ENCODE results near the gene SLC43A3. TPM values are rescaled to one million over a fixed set of nuclear protein-coding genes. Genes with fewer than 3 reads are reported as not detected.

SLC43A3 gene
- total RNA-seq, 2 experiments from 2014 or later = 41.3 to 62.1 TPM

DNA sequence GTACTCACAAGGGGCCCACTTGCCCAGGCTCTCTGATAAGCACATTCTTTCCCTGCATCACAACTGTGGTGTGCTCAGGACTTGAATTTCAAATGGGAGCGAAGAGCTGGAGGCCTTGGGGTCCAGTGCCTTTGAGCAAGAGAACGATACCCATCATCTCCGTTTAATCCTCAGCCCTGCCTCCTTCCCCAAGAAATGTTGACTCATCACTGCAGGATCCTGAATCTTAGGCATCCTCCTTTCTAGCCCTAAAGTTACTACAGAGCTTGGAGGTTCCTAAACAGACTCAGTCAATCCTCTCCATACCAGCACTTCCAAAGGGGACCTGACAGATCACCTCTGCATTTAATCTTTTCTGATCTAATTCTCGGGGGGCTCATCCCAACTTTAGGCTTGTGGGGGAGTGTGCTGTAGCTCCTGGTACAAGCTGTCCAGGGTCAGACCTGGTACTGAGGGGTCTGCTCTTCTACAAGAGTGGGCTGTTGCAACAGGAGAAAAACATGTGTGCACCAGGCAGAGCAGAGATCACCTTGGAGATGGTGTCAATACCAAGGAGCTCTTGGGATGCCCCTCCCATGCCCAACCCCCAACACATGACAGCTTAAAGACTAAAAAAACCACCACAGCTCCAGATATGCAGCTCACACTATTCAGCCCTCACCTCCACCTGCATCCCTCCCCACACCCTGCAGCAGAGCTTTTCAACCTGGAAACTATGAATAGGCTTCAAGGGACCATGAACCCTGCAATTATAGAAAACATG, 32.5 kb downstream of the SLC43A3 start:
- intact Hi-C loops (cut with micrococcal nuclease; ENCODE audit: unreplicated experiment) = no loop called here
- H3K9me2 ChIP-seq (ENCODE audit: insufficient read depth, low read length) = no peaks in the 10 kb centered on the region
- no peak for DNase-seq (ENCODE audit: low spot score)
- H3K79me2 ChIP-seq (ENCODE audit: insufficient read depth, low read depth, low read length) = no peaks in the 10 kb centered on the region
- no peak overlapping the region for H3K27ac ChIP-seq (ENCODE audit: low read depth, low read length, poor library complexity, severe bottlenecking)
- no peak overlapping the region for H3K4me2 ChIP-seq (ENCODE audit: low read length)
- no peaks in the 10 kb centered on the region for H3K4me1 ChIP-seq (ENCODE audit: insufficient read depth, low read length, poor library complexity, severe bottlenecking)
- no peak for TF ChIP-seq EZH2phosphoT487 (IDR thresholded peaks at IDR 0.05; ENCODE audit: borderline replicate concordance, low read depth, low read length)
- TF ChIP-seq, protein P1, sequence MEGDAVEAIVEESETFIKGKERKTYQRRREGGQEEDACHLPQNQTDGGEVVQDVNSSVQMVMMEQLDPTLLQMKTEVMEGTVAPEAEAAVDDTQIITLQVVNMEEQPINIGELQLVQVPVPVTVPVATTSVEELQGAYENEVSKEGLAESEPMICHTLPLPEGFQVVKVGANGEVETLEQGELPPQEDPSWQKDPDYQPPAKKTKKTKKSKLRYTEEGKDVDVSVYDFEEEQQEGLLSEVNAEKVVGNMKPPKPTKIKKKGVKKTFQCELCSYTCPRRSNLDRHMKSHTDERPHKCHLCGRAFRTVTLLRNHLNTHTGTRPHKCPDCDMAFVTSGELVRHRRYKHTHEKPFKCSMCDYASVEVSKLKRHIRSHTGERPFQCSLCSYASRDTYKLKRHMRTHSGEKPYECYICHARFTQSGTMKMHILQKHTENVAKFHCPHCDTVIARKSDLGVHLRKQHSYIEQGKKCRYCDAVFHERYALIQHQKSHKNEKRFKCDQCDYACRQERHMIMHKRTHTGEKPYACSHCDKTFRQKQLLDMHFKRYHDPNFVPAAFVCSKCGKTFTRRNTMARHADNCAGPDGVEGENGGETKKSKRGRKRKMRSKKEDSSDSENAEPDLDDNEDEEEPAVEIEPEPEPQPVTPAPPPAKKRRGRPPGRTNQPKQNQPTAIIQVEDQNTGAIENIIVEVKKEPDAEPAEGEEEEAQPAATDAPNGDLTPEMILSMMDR (conservative IDR thresholded peaks at IDR 0.05; ENCODE audit: low read length) = no peak
- ChIA-PET POLR2A (interaction anchor here (1.1 kb wide), 1 partner anchor 33 kb away, joined by 4 read pairs; no protein-coding TSS in a partner anchor), CTCF (ENCODE audit: unreplicated experiment) (no interaction called here)
- no peaks in the 10 kb centered on the region for H4K20me1 ChIP-seq (ENCODE audit: insufficient read depth, low read length)
- H3K36me3 ChIP-seq (ENCODE audit: insufficient read depth, low read length) = no peaks in the 10 kb centered on the region
- no peak overlapping the region for H3K4me3 ChIP-seq (ENCODE audit: low read depth, low read length, poor library complexity, severe bottlenecking)
- no peaks in the 10 kb centered on the region for H3K9me3 ChIP-seq (ENCODE audit: low read length)
- no peak overlapping the region for H2AFZ ChIP-seq (ENCODE audit: low read length)
- BruUV-seq (replicated peaks) = no TSS peak

DNA sequence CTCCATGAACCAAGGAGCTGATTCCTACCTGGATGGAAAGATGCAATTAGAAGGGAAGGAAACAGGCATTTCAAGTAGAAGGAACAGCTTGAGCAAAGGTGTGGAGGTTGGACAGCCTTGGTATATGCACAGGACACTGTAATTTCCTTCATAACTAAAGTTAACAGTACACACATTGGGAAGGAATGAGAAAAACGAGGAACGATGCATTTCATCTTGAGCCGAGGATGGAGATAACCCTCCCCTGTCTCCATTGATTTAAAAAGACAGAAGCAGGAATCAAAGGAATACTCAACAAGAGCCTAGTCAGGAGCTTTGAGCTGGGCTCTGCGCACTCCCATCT, 34.2 kb downstream of the SLC43A3 start:
- Histone ChIP-seq H2AFZ (ENCODE audit: low read length) (no peak overlapping the region), H3K79me2 (ENCODE audit: insufficient read depth, low read depth, low read length) (no peaks in the 10 kb centered on the region), H3K9me3 (ENCODE audit: low read length) (no peaks in the 10 kb centered on the region), H3K36me3 (ENCODE audit: insufficient read depth, low read length) (no peaks in the 10 kb centered on the region), H3K9me2 (ENCODE audit: insufficient read depth, low read length) (no peaks in the 10 kb centered on the region), H3K27ac (ENCODE audit: low read depth, low read length, poor library complexity, severe bottlenecking) (no peak overlapping the region), H3K4me2 (ENCODE audit: low read length) (no peak overlapping the region), H4K20me1 (ENCODE audit: insufficient read depth, low read length) (no peaks in the 10 kb centered on the region), H3K4me1 (ENCODE audit: insufficient read depth, low read length, poor library complexity, severe bottlenecking) (no peaks in the 10 kb centered on the region), H3K4me3 (ENCODE audit: low read depth, low read length, poor library complexity, severe bottlenecking) (no peak overlapping the region)
- TF ChIP-seq, protein P1 (conservative IDR thresholded peaks at IDR 0.05; ENCODE audit: low read length) = no peak
- no peak for TF ChIP-seq EZH2phosphoT487 (IDR thresholded peaks at IDR 0.05; ENCODE audit: borderline replicate concordance, low read depth, low read length)
- BruUV-seq (replicated peaks) = no TSS peak
- ChIA-PET CTCF (ENCODE audit: unreplicated experiment) (no interaction called here), POLR2A (interaction anchor here (0.6 kb wide), 1 partner anchor 291 kb away, joined by 3 read pairs; no protein-coding TSS in a partner anchor)
- no peak for DNase-seq (ENCODE audit: low spot score)
- intact Hi-C loops (cut with micrococcal nuclease; ENCODE audit: unreplicated experiment) = no loop called here

DNA sequence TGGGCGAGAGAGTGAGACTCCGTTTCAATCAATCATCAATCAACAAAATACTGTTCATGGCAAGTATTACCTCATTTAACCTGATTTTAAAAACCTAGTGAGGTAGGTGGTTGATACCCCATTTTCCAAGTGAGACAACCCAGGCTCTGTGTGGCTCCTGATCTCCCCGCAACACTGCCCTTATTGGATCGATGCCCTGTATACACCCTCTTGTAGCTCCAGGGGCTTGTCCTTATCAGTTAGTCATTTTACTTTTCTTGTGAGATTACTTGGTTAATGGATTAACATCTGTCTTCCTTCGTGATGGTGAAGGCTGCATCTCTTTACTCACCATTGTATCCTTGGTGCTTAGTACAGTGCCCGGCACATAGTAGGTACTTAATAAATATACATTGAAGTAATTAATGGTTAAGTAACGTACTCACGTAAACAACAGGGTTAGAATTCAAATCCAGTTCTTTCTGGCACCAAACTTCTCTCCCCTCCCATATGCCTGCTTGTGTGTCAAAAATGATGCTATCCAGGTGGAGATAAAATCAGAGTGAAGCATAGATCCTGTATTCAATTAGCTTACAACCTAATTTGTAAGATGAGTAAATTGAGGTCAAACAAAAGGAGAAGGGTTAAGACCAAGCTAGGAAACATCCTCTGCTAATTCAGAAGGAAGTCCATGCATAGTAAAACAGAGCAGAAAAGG, 34.7 kb downstream of the SLC43A3 start:
- Histone ChIP-seq H2AFZ (ENCODE audit: low read length) (no peak overlapping the region), H3K9me3 (ENCODE audit: low read length) (no peaks in the 10 kb centered on the region), H3K79me2 (ENCODE audit: insufficient read depth, low read depth, low read length) (no peaks in the 10 kb centered on the region), H3K4me3 (ENCODE audit: low read depth, low read length, poor library complexity, severe bottlenecking) (no peak overlapping the region), H3K4me1 (ENCODE audit: insufficient read depth, low read length, poor library complexity, severe bottlenecking) (no peaks in the 10 kb centered on the region), H3K4me2 (ENCODE audit: low read length) (no peak overlapping the region), H3K9me2 (ENCODE audit: insufficient read depth, low read length) (no peaks in the 10 kb centered on the region), H3K27ac (ENCODE audit: low read depth, low read length, poor library complexity, severe bottlenecking) (no peak overlapping the region), H4K20me1 (ENCODE audit: insufficient read depth, low read length) (no peaks in the 10 kb centered on the region), H3K36me3 (ENCODE audit: insufficient read depth, low read length) (no peaks in the 10 kb centered on the region)
- TF ChIP-seq, protein P1 (conservative IDR thresholded peaks at IDR 0.05; ENCODE audit: low read length) = no peak
- TF ChIP-seq EZH2phosphoT487 (IDR thresholded peaks at IDR 0.05; ENCODE audit: borderline replicate concordance, low read depth, low read length) = no peak
- no peak for DNase-seq (ENCODE audit: low spot score)
- BruUV-seq (replicated peaks) = no TSS peak
- ChIA-PET CTCF (ENCODE audit: unreplicated experiment) (no interaction called here), POLR2A (interaction anchor here (0.6 kb wide), 1 partner anchor 292 kb away, joined by 3 read pairs; no protein-coding TSS in a partner anchor)
- intact Hi-C loops (cut with micrococcal nuclease; ENCODE audit: unreplicated experiment) = no loop called here
